H1 (cell line): ENCODE measurements around the gene KIN. TPM values are rescaled to one million over a fixed set of nuclear protein-coding genes. Genes with fewer than 3 reads are reported as not detected.

ENCODE experiments used
- CTCF ChIA-PET: fragments of 300-600 bp; sonication (Branson Sonifier 250); formaldehyde crosslinking; loops from one replicate; lab custom pipeline; 2021; ENCODE audit not compliant: partially characterized antibody; lab: Charles Lee
- POLR2A ChIA-PET: fragments of 300-600 bp; sonication (Branson Sonifier 250); formaldehyde crosslinking; loops from one replicate; lab custom pipeline; 2021; ENCODE audit warnings: inconsistent platforms; ENCODE audit not compliant: partially characterized antibody; lab: Charles Lee
- DNase-seq, 2 experiments: peaks; one replicate each; pipeline versions ENCODE4 v3.0.0 to v3.0.0-alpha.2; 2010 to 2022; ENCODE audit warnings: low spot score in 2 of 2, low read depth in 1 of 2, mixed read lengths in 1 of 2
- FAIRE-seq: peaks from 2 replicates; lab custom pipeline; 2011; peaks lifted over from hg19 to GRCh38; lab: Jason Lieb, UNC
- H2AFZ ChIP-seq: 2 replicates; pipeline ENCODE4 v1.8.1; 2012; ENCODE audit warnings: low read length, inconsistent platforms
- H2AK5ac ChIP-seq: 2 replicates; pipeline ENCODE4 v1.6.1; 2013; ENCODE audit warnings: low read depth, low read length
- H2BK120ac ChIP-seq: replicated peaks from 2 replicates; pipeline ENCODE3; 2013; ENCODE audit warnings: low read depth, low read length, inconsistent platforms
- H2BK12ac ChIP-seq: 2 replicates; pipeline ENCODE4 v1.6.1; 2013; ENCODE audit warnings: low read depth, low read length
- H2BK15ac ChIP-seq: 2 replicates; pipeline ENCODE4 v1.6.1; 2013; ENCODE audit warnings: low read length
- H2BK20ac ChIP-seq: 2 replicates; pipeline ENCODE4 v1.6.1; 2013; ENCODE audit warnings: low read length
- H2BK5ac ChIP-seq: 2 replicates; pipeline ENCODE4 v1.6.1; 2013; ENCODE audit warnings: low read depth, low read length
- H3K14ac ChIP-seq: 2 replicates; pipeline ENCODE4 v1.6.1; 2013; ENCODE audit warnings: inconsistent platforms; ENCODE audit not compliant: insufficient read length
- H3K18ac ChIP-seq: 2 replicates; pipeline ENCODE4 v1.6.1; 2013; ENCODE audit warnings: low read length; ENCODE audit errors: extremely low read depth
- H3K23ac ChIP-seq: 2 replicates; pipeline ENCODE4 v1.6.1; 2013; ENCODE audit warnings: inconsistent platforms; ENCODE audit not compliant: insufficient read length
- H3K23me2 ChIP-seq: 2 replicates; pipeline ENCODE4 v1.6.1; 2013; ENCODE audit warnings: low read depth, low read length
- H3K27ac ChIP-seq: 2 replicates; pipeline ENCODE4 v1.6.1; 2011; ENCODE audit warnings: low read depth, low read length, inconsistent platforms
- H3K27me3 ChIP-seq, 4 experiments: replicated peaks in 1 of 4; 1 replicate in 1 of 4; 2 replicates in 3 of 4; pipeline versions ENCODE4 v1.6.1 to v1.8.1; 2011 to 2013; ENCODE audit warnings: low read length in 3 of 4, mild to moderate bottlenecking in 3 of 4, inconsistent platforms in 2 of 4, mixed read lengths in 2 of 4, moderate library complexity in 1 of 4; ENCODE audit not compliant: control insufficient read depth in 3 of 4, insufficient read depth in 3 of 4; ENCODE audit errors: extremely low read depth in 1 of 4
- H3K36me3 ChIP-seq, 4 experiments: 2 replicates each; pipeline versions ENCODE4 v1.6.1 to v1.8.1; 2011 to 2013; ENCODE audit warnings: mild to moderate bottlenecking in 4 of 4, low read length in 3 of 4, moderate library complexity in 2 of 4, control low read depth in 1 of 4, inconsistent platforms in 1 of 4; ENCODE audit not compliant: insufficient read depth in 4 of 4, control insufficient read depth in 2 of 4
- H3K4ac ChIP-seq: replicated peaks from 2 replicates; pipeline ENCODE3; 2013; ENCODE audit warnings: low read length, low read depth, mixed read lengths, inconsistent platforms; ENCODE audit not compliant: insufficient read length
- H3K4me1 ChIP-seq, 4 experiments: replicated peaks in 1 of 4; 1 replicate in 1 of 4; 2 replicates in 3 of 4; pipeline versions ENCODE4 v1.6.1 to v1.8.1; 2011 to 2013; ENCODE audit warnings: low read length in 3 of 4, inconsistent platforms in 2 of 4, mixed read lengths in 1 of 4; ENCODE audit not compliant: insufficient read depth in 4 of 4, control insufficient read depth in 3 of 4
- H3K4me2 ChIP-seq, 2 experiments: 2 replicates each; pipeline versions ENCODE4 v1.6.1 to v1.8.1; 2011 to 2013; ENCODE audit warnings: low read depth in 2 of 2, low read length in 2 of 2, control low read depth in 1 of 2, inconsistent platforms in 1 of 2, mild to moderate bottlenecking in 1 of 2; ENCODE audit not compliant: insufficient read depth in 1 of 2
- H3K4me3 ChIP-seq, 4 experiments: fragments of 200-600, 300-600 bp in 1 of 4; sonication (generic), shearing (Covaris generic), sonication (Bioruptor Twin) in 1 of 4; 2 replicates each; pipeline versions ENCODE4 v1.5.1 to v1.8.1; 2011 to 2016; ENCODE audit warnings: low read length in 4 of 4, low read depth in 3 of 4, control low read depth in 2 of 4, inconsistent platforms in 2 of 4, mild to moderate bottlenecking in 2 of 4, mixed read lengths in 1 of 4, moderate library complexity in 1 of 4; ENCODE audit not compliant: insufficient read depth in 2 of 4; ENCODE audit errors: extremely low read depth in 1 of 4
- H3K56ac ChIP-seq: replicated peaks from 2 replicates; pipeline ENCODE3; 2013; ENCODE audit warnings: low read depth, mild to moderate bottlenecking, mixed read lengths, low read length, inconsistent platforms; ENCODE audit not compliant: insufficient read length
- H3K79me1 ChIP-seq: 2 replicates; pipeline ENCODE4 v1.6.1; 2013; ENCODE audit warnings: low read depth, low read length, control low read depth
- H3K79me2 ChIP-seq, 2 experiments: 2 replicates each; pipeline versions ENCODE4 v1.6.1 to v1.8.1; 2012 to 2013; ENCODE audit warnings: low read length in 2 of 2, mild to moderate bottlenecking in 2 of 2, inconsistent platforms in 1 of 2; ENCODE audit not compliant: insufficient read depth in 2 of 2, control insufficient read depth in 1 of 2
- H3K9ac ChIP-seq, 4 experiments: replicated peaks in 1 of 4; 1 replicate in 1 of 4; 2 replicates in 3 of 4; pipeline versions ENCODE4 v1.6.1 to v1.8.1; 2011 to 2013; ENCODE audit warnings: low read depth in 3 of 4, low read length in 3 of 4, control low read depth in 2 of 4, mild to moderate bottlenecking in 2 of 4, moderate library complexity in 2 of 4, inconsistent platforms in 1 of 4; ENCODE audit errors: extremely low read depth in 1 of 4
- H3K9me3 ChIP-seq, 2 experiments: 2 replicates each; pipeline versions ENCODE4 v1.6.1 to v1.8.1; 2012 to 2013; ENCODE audit warnings: mild to moderate bottlenecking in 2 of 2, moderate library complexity in 2 of 2, control low read depth in 1 of 2, inconsistent platforms in 1 of 2, low read depth in 1 of 2, low read length in 1 of 2, mixed read lengths in 1 of 2; ENCODE audit not compliant: insufficient read depth in 2 of 2
- H4K20me1 ChIP-seq, 2 experiments: replicated peaks in 1 of 2; 2 replicates each; pipeline versions ENCODE3 to v1.8.1; 2011 to 2013; ENCODE audit warnings: inconsistent platforms in 2 of 2, low read length in 2 of 2, mild to moderate bottlenecking in 1 of 2; ENCODE audit not compliant: insufficient read depth in 2 of 2, control insufficient read depth in 1 of 2
- H4K5ac ChIP-seq: 2 replicates; pipeline ENCODE4 v1.6.1; 2013; ENCODE audit warnings: low read length, low read depth, mixed read lengths, inconsistent platforms; ENCODE audit not compliant: insufficient read length
- H4K8ac ChIP-seq: 2 replicates; pipeline ENCODE4 v1.8.0; 2013; ENCODE audit warnings: mild to moderate bottlenecking, moderate library complexity, low read length, inconsistent platforms; ENCODE audit not compliant: insufficient read depth; ENCODE audit errors: extremely low read depth
- H4K91ac ChIP-seq: replicated peaks from 2 replicates; pipeline ENCODE3; 2013; ENCODE audit warnings: low read length, mixed read lengths, inconsistent platforms; ENCODE audit not compliant: insufficient read length
- BACH1 ChIP-seq: IDR thresholded peaks from 2 replicates; pipeline ENCODE4 v1.6.1; 2012; ENCODE audit warnings: low read length, improper control_type of control experiment
- CTCF ChIP-seq, 3 experiments: IDR thresholded peaks; 1 replicate in 2 of 3; 2 replicates in 1 of 3; pipeline versions ENCODE4 v1.5.1 to v1.6.1; 2011; ENCODE audit warnings: low read length in 3 of 3, mild to moderate bottlenecking in 3 of 3, inconsistent platforms in 2 of 3, low read depth in 1 of 3, moderate library complexity in 1 of 3; ENCODE audit not compliant: insufficient read depth in 1 of 3; ENCODE audit errors: control extremely low read depth in 1 of 3
- HDAC2 ChIP-seq, 2 experiments: fragments of 300-600 bp in 1 of 2; sonication (generic) in 1 of 2; IDR thresholded peaks; 2 replicates each; pipeline ENCODE4 v1.6.1; 2011 to 2012; ENCODE audit warnings: low read depth in 2 of 2, low read length in 2 of 2, mild to moderate bottlenecking in 2 of 2, moderate library complexity in 2 of 2, borderline replicate concordance in 1 of 2, inconsistent platforms in 1 of 2
- WGBS, 2 experiments: shearing (Covaris generic) in 1 of 2; methylation state at CpG; one replicate each; pipeline versions ENCODE4 v1.1.6 to v1.1.7; 2013 to 2015; ENCODE audit warnings: low lambda C conversion rate in 2 of 2, mixed read lengths in 2 of 2, inconsistent platforms in 1 of 2, low coverage in 1 of 2, missing lambda C conversion rate in 1 of 2; ENCODE audit not compliant: insufficient replicate concordance in 2 of 2, insufficient coverage in 1 of 2, insufficient read length in 1 of 2; ENCODE audit errors: extremely low coverage in 1 of 2, missing lambda C conversion rate in 1 of 2; 5-methylcytosine and 5-hydroxymethylcytosine counted together
- polyA plus RNA-seq, 7 experiments: library from polyadenylated mRNA; depleted of rRNA in 3 of 7; stranded (reverse) in 5 of 7; unstranded in 2 of 7; fragments of >200 nt in 5 of 7; fragments of 200-250 nt in 2 of 7; gene quantifications; 1 replicate in 5 of 7; 2 replicates in 1 of 7; 4 replicates in 1 of 7; pipeline versions ENCODE4 v1.2.1 to v1.2.3, GENCODE V29; 2011 to 2013; ENCODE audit warnings: missing spikeins in 2 of 7, mixed read lengths in 2 of 7
- total RNA-seq: library from RNA; stranded (reverse); fragmentation: NEBNext Ultra II Directional; extraction: Animal tissue kit (Norgen Biotek cat#: 25700); gene quantifications from 2 replicates; pipeline ENCODE4 v1.2.1, GENCODE V29; 2021

KIN gene
- total and polyA plus RNA-seq, 2 of the 8 experiments (the other 6 are each of a cell fraction or from before 2014, with no cell fraction given), result 3.7 to 16.5 TPM

GRCh38 chr10:7813481-7813880, 25.7 kb upstream of the KIN start:
- no peak for FAIRE-seq
- CTCF ChIA-PET, result interaction anchor here (0.5 to 2.2 kb wide), 7 partner anchors 9 to 379 kb away, joined by 3 to 5 read pairs (median 4); partner anchors contain the start of gene ATP5F1C
- H3K14ac ChIP-seq, result no peak overlapping the region
- no peak overlapping the region for H2AK5ac ChIP-seq
- no peak overlapping the region for H2BK20ac ChIP-seq
- H3K9ac ChIP-seq, result no peak overlapping the region
- no peak overlapping the region for H2BK5ac ChIP-seq
- H3K4ac ChIP-seq, result no peak overlapping the region
- no peak overlapping the region for H2BK120ac ChIP-seq
- 63% methylated on average over 3 of the region's 3 CpGs; no CpG with 5 or more reads in 1 of the 2 experiments for WGBS, 2 experiments
- POLR2A ChIA-PET, result interaction anchor here (1.2 to 1.5 kb wide), 2 partner anchors 9 to 26 kb away, joined by 3 to 6 read pairs; partner anchors contain the start of genes ATP5F1C and KIN
- H4K91ac ChIP-seq, result no peak overlapping the region
- H3K56ac ChIP-seq, result no peak overlapping the region
- H3K4me2 ChIP-seq, result no peak overlapping the region
- no peak overlapping the region for H3K18ac ChIP-seq
- no peaks in the 10 kb centered on the region for H4K20me1 ChIP-seq
- H3K27ac ChIP-seq, result no peak overlapping the region
- no peaks in the 10 kb centered on the region; a peak in 1 of 4 replicates for H3K9me3 ChIP-seq
- H3K79me1 ChIP-seq, result no peaks in the 10 kb centered on the region
- DNase-seq, result no peak
- no peak overlapping the region for H3K4me3 ChIP-seq
- no peaks in the 10 kb centered on the region for H3K27me3 ChIP-seq
- no peak for TF ChIP-seq BACH1
- no peak for TF ChIP-seq HDAC2 (IDR thresholded peaks at IDR 0.05; ENCODE audit: borderline replicate concordance in 1 of 2, low read depth in 2 of 2, low read length in 2 of 2)
- TF ChIP-seq CTCF (IDR thresholded peaks at IDR 0.05; ENCODE audit: control extremely low read depth in 1 of 3, insufficient read depth in 1 of 3, low read depth in 1 of 3, low read length in 3 of 3), result peak in 1 of 3 experiments; percentile 16; a peak in 1 of 4 replicates
- H2BK15ac ChIP-seq, result no peak overlapping the region
- H3K4me1 ChIP-seq, result peaks cover 0 to 4% (median under 1%) of the 10 kb centered on the region in 4 experiments; a peak in 1 of 7 replicates
- no peak overlapping the region for H2AFZ ChIP-seq
- H4K8ac ChIP-seq, result no peak overlapping the region
- no peak overlapping the region for H4K5ac ChIP-seq
- peaks cover 0 to under 1% (median 0%) of the 10 kb centered on the region in 4 experiments; a peak in 1 of 8 replicates for H3K36me3 ChIP-seq
- no peak overlapping the region for H3K23ac ChIP-seq
- H3K79me2 ChIP-seq, result no peaks in the 10 kb centered on the region; a peak in 1 of 4 replicates
- H2BK12ac ChIP-seq, result no peak overlapping the region
- peaks cover 8% of the 10 kb centered on the region for H3K23me2 ChIP-seq
